ENCODE measurements around the gene CD44.

Gene CD44

DNA sequence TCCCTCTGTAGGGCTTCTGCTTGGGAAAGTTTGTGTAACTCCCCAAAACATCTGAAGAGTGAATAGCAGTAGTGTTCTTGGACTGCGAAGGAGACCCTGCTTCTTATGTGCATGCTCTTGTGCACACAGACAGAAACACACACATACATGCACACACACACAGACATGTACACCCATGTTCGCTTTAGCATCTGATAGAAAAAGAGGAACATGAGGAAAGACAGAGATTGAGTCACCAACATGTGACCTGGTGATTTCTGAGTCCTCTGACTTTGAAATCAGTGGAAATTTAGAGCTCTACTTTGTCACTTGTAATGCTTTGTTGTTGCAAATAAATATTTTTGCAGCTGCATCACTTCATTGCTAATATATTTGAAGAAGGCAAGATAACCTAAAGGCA, 23.8 kb downstream of the CD44 start:
- TF ChIP-seq YY1 (IDR thresholded peaks at IDR 0.05; ENCODE audit: low read depth), result no peak
- no peak for TF ChIP-seq ZBTB7A (IDR thresholded peaks at IDR 0.05; ENCODE audit: low read depth)
- TF ChIP-seq RAD21 (IDR thresholded peaks at IDR 0.05; ENCODE audit: low read depth), result no peak
- TF ChIP-seq, protein P1, sequence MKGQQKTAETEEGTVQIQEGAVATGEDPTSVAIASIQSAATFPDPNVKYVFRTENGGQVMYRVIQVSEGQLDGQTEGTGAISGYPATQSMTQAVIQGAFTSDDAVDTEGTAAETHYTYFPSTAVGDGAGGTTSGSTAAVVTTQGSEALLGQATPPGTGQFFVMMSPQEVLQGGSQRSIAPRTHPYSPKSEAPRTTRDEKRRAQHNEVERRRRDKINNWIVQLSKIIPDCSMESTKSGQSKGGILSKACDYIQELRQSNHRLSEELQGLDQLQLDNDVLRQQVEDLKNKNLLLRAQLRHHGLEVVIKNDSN (IDR thresholded peaks at IDR 0.05), result no peak; the same call in 1 of the 2 replicates
- no peak for TF ChIP-seq FOXM1 (IDR thresholded peaks at IDR 0.05; ENCODE audit: borderline replicate concordance, low read depth)
- TF ChIP-seq EP300 (IDR thresholded peaks at IDR 0.05; ENCODE audit: borderline replicate concordance), result no peak
- no peak for TF ChIP-seq EGR1 (IDR thresholded peaks at IDR 0.05)
- no peak for TF ChIP-seq CREB1 (IDR thresholded peaks at IDR 0.05; ENCODE audit: low read depth)
- TF ChIP-seq CEBPB (IDR thresholded peaks at IDR 0.05), result no peak
- no peak; the same call in 1 of the 2 replicates for TF ChIP-seq MAX (IDR thresholded peaks at IDR 0.05)
- no peak for TF ChIP-seq TEAD4 (IDR thresholded peaks at IDR 0.05)

DNA sequence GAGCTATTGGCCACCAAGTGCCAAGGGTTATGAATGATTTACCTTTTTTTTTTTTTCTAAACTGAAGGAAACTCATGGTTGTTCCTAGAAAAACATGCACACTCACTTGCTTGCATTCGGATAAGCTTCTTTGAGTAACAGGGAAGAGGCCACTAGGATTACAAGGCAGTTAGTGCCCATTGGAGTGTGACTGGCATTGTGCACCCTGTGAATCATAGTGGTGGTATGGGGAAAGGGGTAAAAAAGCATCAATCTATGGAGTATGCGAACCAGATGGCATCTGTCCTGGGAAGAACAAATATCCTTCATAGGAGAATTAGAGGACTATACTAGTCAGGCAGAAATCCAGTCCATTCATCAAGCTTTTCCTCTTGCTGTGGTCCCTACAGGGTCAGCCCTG, 24.2 kb downstream of the CD44 start:
- TF ChIP-seq TCF12 (IDR thresholded peaks at IDR 0.05; ENCODE audit: low read depth) (peak; percentile 76), RAD21 (IDR thresholded peaks at IDR 0.05; ENCODE audit: low read depth) (peak; percentile 4; the same call in 1 of the 2 replicates), YY1 (IDR thresholded peaks at IDR 0.05; ENCODE audit: low read depth) (peak; percentile 33; the same call in 1 of the 2 replicates), TAF1 (IDR thresholded peaks at IDR 0.05; ENCODE audit: low read depth) (no peak), FOXM1 (IDR thresholded peaks at IDR 0.05; ENCODE audit: borderline replicate concordance, low read depth) (no peak), MAX (IDR thresholded peaks at IDR 0.05) (0 out of 2 replicates have a peak, but pooled peaks have one; percentile 11), REST (IDR thresholded peaks at IDR 0.05; ENCODE audit: low read depth) (no peak), CEBPB (IDR thresholded peaks at IDR 0.05) (peak; percentile 19; the same call in 1 of the 2 replicates), TEAD4 (IDR thresholded peaks at IDR 0.05) (peak; percentile 80), CREB1 (IDR thresholded peaks at IDR 0.05; ENCODE audit: low read depth) (no peak), EGR1 (IDR thresholded peaks at IDR 0.05) (no peak), ZBTB7A (IDR thresholded peaks at IDR 0.05; ENCODE audit: low read depth) (no peak), NFIC (IDR thresholded peaks at IDR 0.05) (peak; percentile 40; the same call in 1 of the 2 replicates), EP300 (IDR thresholded peaks at IDR 0.05; ENCODE audit: borderline replicate concordance) (peak; percentile 84)
- TF ChIP-seq, protein P1 (IDR thresholded peaks at IDR 0.05), result no peak

DNA sequence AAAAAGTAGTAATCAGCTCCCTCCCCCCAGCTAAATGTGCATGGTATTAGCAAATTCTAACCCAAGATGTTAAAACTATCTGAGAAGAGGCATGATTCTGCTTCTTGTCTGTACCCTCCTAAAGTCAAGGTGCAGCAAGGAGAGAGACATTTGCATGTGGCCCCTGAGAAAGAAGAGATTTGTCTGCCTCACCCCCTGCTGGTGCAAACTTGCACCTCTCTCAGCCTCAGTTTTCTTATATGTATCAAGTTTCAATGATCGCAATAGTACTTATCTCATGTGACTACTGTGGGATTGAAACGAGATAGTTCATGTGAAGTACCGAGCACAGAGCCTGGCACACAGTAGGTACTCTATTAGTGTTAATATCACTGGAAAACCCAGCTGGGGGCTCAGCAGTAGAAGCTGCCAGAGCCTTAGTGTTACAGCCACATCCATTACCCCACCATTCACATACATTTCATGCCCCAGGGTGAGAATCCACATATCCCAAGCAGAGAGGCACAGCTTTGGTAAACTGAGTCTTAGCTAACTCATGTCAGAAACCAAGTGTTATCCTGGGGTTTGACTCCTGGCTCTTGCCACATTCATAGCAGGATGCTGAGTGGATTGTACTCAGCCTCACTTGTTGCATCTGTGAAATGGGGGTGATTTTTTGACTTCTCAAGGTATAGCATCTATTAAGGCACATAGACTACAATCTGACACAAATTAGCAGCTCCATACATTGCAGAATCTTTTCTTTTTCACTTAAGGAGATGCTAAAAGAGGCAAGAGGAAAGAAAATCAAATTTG, 24.9 kb downstream of the CD44 start:
- TF ChIP-seq CEBPB (IDR thresholded peaks at IDR 0.05) (no peak), YY1 (IDR thresholded peaks at IDR 0.05; ENCODE audit: low read depth) (no peak), TEAD4 (IDR thresholded peaks at IDR 0.05) (no peak), EGR1 (IDR thresholded peaks at IDR 0.05) (no peak), CREB1 (IDR thresholded peaks at IDR 0.05; ENCODE audit: low read depth) (no peak), NFIC (IDR thresholded peaks at IDR 0.05) (no peak), MAX (IDR thresholded peaks at IDR 0.05) (no peak), ZBTB7A (IDR thresholded peaks at IDR 0.05; ENCODE audit: low read depth) (no peak), EP300 (IDR thresholded peaks at IDR 0.05; ENCODE audit: borderline replicate concordance) (no peak), FOXM1 (IDR thresholded peaks at IDR 0.05; ENCODE audit: borderline replicate concordance, low read depth) (no peak), TAF1 (IDR thresholded peaks at IDR 0.05; ENCODE audit: low read depth) (no peak), RAD21 (IDR thresholded peaks at IDR 0.05; ENCODE audit: low read depth) (no peak), TCF12 (IDR thresholded peaks at IDR 0.05; ENCODE audit: low read depth) (no peak), REST (IDR thresholded peaks at IDR 0.05; ENCODE audit: low read depth) (no peak)
- TF ChIP-seq, protein P1 (IDR thresholded peaks at IDR 0.05), result no peak

GRCh38 chr11:35165030-35165422, 26.1 kb downstream of the CD44 start:
- no peak for TF ChIP-seq CEBPB (IDR thresholded peaks at IDR 0.05)
- TF ChIP-seq ZBTB7A (IDR thresholded peaks at IDR 0.05; ENCODE audit: low read depth), result no peak
- no peak for TF ChIP-seq YY1 (IDR thresholded peaks at IDR 0.05; ENCODE audit: low read depth)
- no peak for TF ChIP-seq EP300 (IDR thresholded peaks at IDR 0.05; ENCODE audit: borderline replicate concordance)
- no peak for TF ChIP-seq REST (IDR thresholded peaks at IDR 0.05; ENCODE audit: low read depth)
- TF ChIP-seq, protein P1 (IDR thresholded peaks at IDR 0.05), result no peak
- TF ChIP-seq RAD21 (IDR thresholded peaks at IDR 0.05; ENCODE audit: low read depth), result no peak
- no peak for TF ChIP-seq NFIC (IDR thresholded peaks at IDR 0.05)
- no peak for TF ChIP-seq TCF12 (IDR thresholded peaks at IDR 0.05; ENCODE audit: low read depth)
- TF ChIP-seq CREB1 (IDR thresholded peaks at IDR 0.05; ENCODE audit: low read depth), result no peak
- no peak for TF ChIP-seq EGR1 (IDR thresholded peaks at IDR 0.05)
- TF ChIP-seq FOXM1 (IDR thresholded peaks at IDR 0.05; ENCODE audit: borderline replicate concordance, low read depth), result no peak
- TF ChIP-seq TAF1 (IDR thresholded peaks at IDR 0.05; ENCODE audit: low read depth), result no peak
- TF ChIP-seq MAX (IDR thresholded peaks at IDR 0.05), result no peak

Measured in Ishikawa (cell line).